PC-9 (cell line): ENCODE data around the gene BTBD8.

ENCODE experiments used
- CTCF ChIP-seq: fragments of 200-600 bp; sonication (generic); conservative IDR thresholded peaks from 2 replicates; pipeline ENCODE4 v1.6.1; 2017; ENCODE audit warnings: mixed run types, antibody characterized with exemption, mild to moderate bottlenecking, moderate library complexity
- EZH2 ChIP-seq: fragments of 200-600 bp; sonication (generic); IDR thresholded peaks from 2 replicates; pipeline ENCODE4 v1.8.0; 2017; ENCODE audit warnings: antibody characterized with exemption, low read depth

DNA sequence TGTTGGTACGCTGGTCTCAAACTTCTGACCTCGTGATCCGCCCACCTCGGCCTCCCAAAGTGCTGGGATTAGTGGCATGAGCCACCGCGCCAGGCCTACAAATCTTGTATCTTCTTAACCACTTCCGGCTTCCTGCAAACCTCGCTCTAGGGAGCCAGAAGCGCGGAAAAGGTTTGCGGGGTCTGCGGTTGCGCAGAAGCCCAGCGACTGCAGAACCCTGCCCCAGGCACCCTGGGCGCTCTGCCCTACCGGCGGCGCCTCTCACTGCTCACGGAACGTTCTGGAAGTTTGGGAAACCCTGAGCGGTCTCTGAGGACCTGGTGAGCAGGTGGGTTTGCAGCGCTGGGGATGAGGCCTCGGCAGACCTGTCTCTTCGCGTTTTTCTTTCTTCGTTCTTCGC is 137.6 kb downstream of the BTBD8 start, which contains the start of gene C1orf146:
- TF ChIP-seq CTCF (no peak), EZH2 (no peak)
